Spleen (tissue), 11 donors: ENCODE measurements around the gene SNRPE. TPM values are rescaled to one million over a fixed set of nuclear protein-coding genes. Genes with fewer than 3 reads are reported as not detected.

ENCODE experiments used
- DNase-seq: peaks from one replicate; pipeline ENCODE4 v3.0.0-alpha.2; 2020
- H3K27ac ChIP-seq, 8 donors: fragments of 200-600 bp; sonication (generic) in 7 of 8; 1 replicate in 4 of 8; 2 replicates in 4 of 8; pipeline versions ENCODE4 v1.5.0 to v1.8.0; 2016 to 2021; ENCODE audit warnings: inconsistent platforms in 4 of 8, mild to moderate bottlenecking in 4 of 8, moderate library complexity in 1 of 8
- H3K27me3 ChIP-seq, 7 donors: fragments of 200-600 bp; sonication (generic) in 6 of 7; replicated peaks in 1 of 7; 1 replicate in 4 of 7; 2 replicates in 3 of 7; pipeline versions ENCODE4 v1.5.0 to v1.8.0; 2016 to 2021; ENCODE audit warnings: inconsistent platforms in 3 of 7, mild to moderate bottlenecking in 1 of 7
- H3K36me3 ChIP-seq, 6 donors: fragments of 200-600 bp; sonication (generic) in 5 of 6; 1 replicate in 4 of 6; 2 replicates in 2 of 6; pipeline versions ENCODE4 v1.5.0 to v1.8.0; 2016 to 2021; ENCODE audit warnings: inconsistent platforms in 2 of 6
- H3K4me1 ChIP-seq, 6 donors: fragments of 200-600 bp; sonication (generic) in 5 of 6; 1 replicate in 3 of 6; 2 replicates in 3 of 6; pipeline versions ENCODE4 v1.5.0 to v1.8.0; 2016 to 2021; ENCODE audit warnings: inconsistent platforms in 3 of 6
- H3K4me3 ChIP-seq, 8 donors: fragments of 200-600 bp; sonication (generic) in 7 of 8; 1 replicate in 4 of 8; 2 replicates in 4 of 8; pipeline versions ENCODE4 v1.5.0 to v1.8.0; 2016 to 2021; ENCODE audit warnings: inconsistent platforms in 4 of 8, mild to moderate bottlenecking in 4 of 8, moderate library complexity in 2 of 8
- H3K9me3 ChIP-seq, 8 donors: fragments of 200-600 bp; sonication (generic) in 7 of 8; 1 replicate in 4 of 8; 2 replicates in 4 of 8; pipeline versions ENCODE4 v1.5.0 to v1.8.0; 2016 to 2021; ENCODE audit warnings: inconsistent platforms in 4 of 8
- CTCF ChIP-seq, 11 experiments: fragments of 200-600 bp in 7 of 11; fragments of 450-650 bp in 4 of 11; sonication (generic) in 4 of 11; IDR thresholded peaks in 8 of 11; conservative IDR thresholded peaks in 3 of 11; 1 replicate in 7 of 11; 2 replicates in 4 of 11; pipeline versions ENCODE4 v1.4.0 to v1.8.0; 2016 to 2021; ENCODE audit warnings: antibody characterized with exemption in 11 of 11, inconsistent platforms in 4 of 11, mild to moderate bottlenecking in 1 of 11
- POLR2A ChIP-seq, 3 donors: fragments of 450-650 bp; IDR thresholded peaks; one replicate each; pipeline ENCODE4 v1.5.1; 2017; ENCODE audit warnings: antibody characterized with exemption in 3 of 3, mild to moderate bottlenecking in 1 of 3
- POLR2AphosphoS5 ChIP-seq, 3 donors: sonication (generic); formaldehyde crosslinking; IDR thresholded peaks; one replicate each; pipeline ENCODE4 v1.5.1; 2017; ENCODE audit warnings: antibody characterized with exemption in 3 of 3
- WGBS, 5 donors: extraction: QIAGEN DNeasy Blood & Tissue Kit in 3 of 5; methylation state at CpG; one replicate each; pipeline versions ENCODE4 v1.1.5 to v1.1.7; 2013 to 2018; 5-methylcytosine and 5-hydroxymethylcytosine counted together
- intact Hi-C: fragments of 100-400 bp; cut with DNase I; formaldehyde crosslinking; loops from one replicate; pipeline ENCODE4 v1.15.0; 2023; ENCODE audit warnings: low total_unique reads
- polyA plus RNA-seq, 3 donors: library from polyadenylated mRNA; stranded (reverse); fragments of 200-250 nt; gene quantifications; one replicate each; pipeline ENCODE4 v1.2.1, GENCODE V29; 2013
- small RNA-seq, 4 donors: library from RNA; depleted of rRNA; stranded (forward); fragments of <200 nt; gene quantifications; one replicate each; pipeline ENCODE3, GENCODE V24; 2016
- total RNA-seq, 7 donors: library from RNA; depleted of rRNA in 3 of 7; stranded (reverse); fragments of >200 nt in 3 of 7; fragmentation: NEBNext Ultra II Directional in 4 of 7; extraction: Animal tissue kit (Norgen Biotek cat#: 25700) in 4 of 7; gene quantifications; one replicate each; pipeline versions ENCODE4 v1.1.0 to v1.2.1, GENCODE V29; 2016 to 2021
- donor health status: healthy with polysubstance abuse.
- donor health status: DM: no; HTN: no; CAD: no; lungs with moderate emphysema.
- donor health status: DM: no; HTN: no; CAD: no.
- donor health status: Bipolar disorder and iron deficiency.
- donor health status: healthy.
- donor health status: DM: no; HTN: no; CAD: no.
- donor health status: DM: yes; HTN: yes; CAD: no.

Gene SNRPE
- total and polyA plus RNA-seq, 10 donors: 30.1 to 150 (median 67.2) TPM

- Histone ChIP-seq H3K36me3 (no peaks in the 10 kb centered on the region), H3K4me3 (no peak overlapping the region), H3K27me3 (peaks cover 0 to 9% (median 0%) of the 10 kb centered on the region in 7 donors), H3K9me3 (no peaks in the 10 kb centered on the region), H3K4me1 (no peaks in the 10 kb centered on the region), H3K27ac (no peak overlapping the region)
- intact Hi-C loops: no loop called here
- TF ChIP-seq POLR2A (IDR thresholded peaks at IDR 0.05): no peak
- TF ChIP-seq CTCF (IDR thresholded peaks at IDR 0.05 in 8 of 11, conservative IDR thresholded peaks at IDR 0.05 in 3 of 11): no peak
- no peak for TF ChIP-seq POLR2AphosphoS5 (IDR thresholded peaks at IDR 0.05)
- no peak for DNase-seq
- 51 to 64% (median 59%) methylated on average over 3 of the region's 3 CpGs for WGBS, 5 donors
Observed at GRCh38 chr1:203913073-203913521, 51.7 kb downstream of the SNRPE start.

- Histone ChIP-seq H3K27me3 (peaks cover 0 to 9% (median 0%) of the 10 kb centered on the region in 7 donors), H3K4me1 (no peaks in the 10 kb centered on the region), H3K36me3 (no peaks in the 10 kb centered on the region), H3K9me3 (no peaks in the 10 kb centered on the region), H3K4me3 (no peak overlapping the region), H3K27ac (no peak overlapping the region)
- DNase-seq: no peak
- intact Hi-C loops: no loop called here
- no peak for TF ChIP-seq POLR2AphosphoS5 (IDR thresholded peaks at IDR 0.05)
- TF ChIP-seq CTCF (IDR thresholded peaks at IDR 0.05 in 8 of 11, conservative IDR thresholded peaks at IDR 0.05 in 3 of 11): no peak
- 83 to 96% (median 93%) methylated on average over 3 of the region's 3 CpGs for WGBS, 5 donors
Observed at GRCh38 chr1:203914292-203914691, 52.9 kb downstream of the SNRPE start.

GRCh38 chr1:203915811-203916210 is 54.4 kb downstream of the SNRPE start:
- intact Hi-C loops: no loop called here
- no peak for DNase-seq

GRCh38 chr1:203916756-203917155 is 55.4 kb downstream of the SNRPE start:
- no peak for TF ChIP-seq POLR2A (IDR thresholded peaks at IDR 0.05)
- no peak for TF ChIP-seq POLR2AphosphoS5 (IDR thresholded peaks at IDR 0.05)
- TF ChIP-seq CTCF (IDR thresholded peaks at IDR 0.05 in 8 of 11, conservative IDR thresholded peaks at IDR 0.05 in 3 of 11): no peak
- Histone ChIP-seq H3K4me3 (no peak overlapping the region), H3K27ac (no peak overlapping the region), H3K27me3 (peaks cover 0 to 9% (median 0%) of the 10 kb centered on the region in 7 donors), H3K4me1 (no peaks in the 10 kb centered on the region), H3K36me3 (no peaks in the 10 kb centered on the region), H3K9me3 (no peaks in the 10 kb centered on the region)
- intact Hi-C loops: no loop called here
- 85 to 94% (median 86%) methylated on average over 2 of the region's 2 CpGs for WGBS, 5 donors
- no peak for DNase-seq

More at GRCh38 chr1:203915811-203916210, 54.4 kb downstream of the SNRPE start:
- Histone ChIP-seq H3K4me3 (no peak overlapping the region), H3K27me3 (peaks cover 0 to 9% (median 0%) of the 10 kb centered on the region in 7 donors), H3K4me1 (no peaks in the 10 kb centered on the region), H3K27ac (no peak overlapping the region), H3K9me3 (no peaks in the 10 kb centered on the region), H3K36me3 (no peaks in the 10 kb centered on the region)
- 81 to 91% (median 88%) methylated on average over 3 of the region's 3 CpGs for WGBS, 5 donors
- no peak for TF ChIP-seq POLR2A (IDR thresholded peaks at IDR 0.05)
- no peak for TF ChIP-seq POLR2AphosphoS5 (IDR thresholded peaks at IDR 0.05)
- TF ChIP-seq CTCF (IDR thresholded peaks at IDR 0.05 in 8 of 11, conservative IDR thresholded peaks at IDR 0.05 in 3 of 11): no peak

Small RNA genes lying within 50 kb of the gene (small RNA-seq; reads per million reads assigned to genes)
- gene HSPE1P6: 0 reads per million in 4 donors

Other genes with a start within 250 kb of the SNRPE start
- 10 to 100 TPM; 34.5 to 78.5 (median 55.2) TPM for gene ATP2B4, start 234.8 kb upstream of the SNRPE start, total RNA-seq
- gene ATP2B4, start 234.8 kb upstream of the SNRPE start, polyA plus RNA-seq: 1 to 10 TPM; 6.2 to 8.6 (median 6.7) TPM
- gene LAX1, start 96.4 kb upstream of the SNRPE start, total RNA-seq: 10 to 100 TPM; 11.3 to 24.3 (median 14.6) TPM
- gene LAX1, start 96.4 kb upstream of the SNRPE start, polyA plus RNA-seq: 1 to 10 TPM in 2 of 3 donors, under 1 TPM in 1; 1.00 to 5.9 (median 1.7) TPM
- gene ZBED6, start 66.0 kb upstream of the SNRPE start, total RNA-seq: 10 to 100 TPM; 22.4 to 49.6 (median 41.4) TPM
- 1 to 10 TPM in 1 of 3 donors, under 1 TPM in 2; 0.17 to 1.4 (median 0.29) TPM for gene ZBED6, start 66.0 kb upstream of the SNRPE start, polyA plus RNA-seq
- gene ZC3H11A, start 66.0 kb upstream of the SNRPE start, total RNA-seq: 100 to 1,000 TPM in 3 of 7 donors, 10 to 100 TPM in 4; 79.6 to 218 (median 93.8) TPM
- gene ZC3H11A, start 66.0 kb upstream of the SNRPE start, polyA plus RNA-seq: 10 to 100 TPM; 45.2 to 61.1 (median 53.8) TPM
- 10 to 100 TPM; 12.8 to 28.7 (median 19.2) TPM for gene SOX13, start 211.5 kb downstream of the SNRPE start, total RNA-seq
- gene SOX13, start 211.5 kb downstream of the SNRPE start, polyA plus RNA-seq: 1 to 10 TPM; 2.0 to 9.6 (median 2.2) TPM